Neural progenitor cell (in vitro differentiated cells): Measurements from ENCODE around the gene ZNF444.

Experiments
- EZH2phosphoT487 ChIP-seq: fragments of 200-600 bp; sonication (generic); IDR thresholded peaks from 2 replicates; pipeline ENCODE4 v1.6.1; 2017; ENCODE audit warnings: antibody characterized with exemption
- TF ChIP-seq, protein P1 (sequence below): fragments of 200-600 bp; sonication (generic); IDR thresholded peaks from 2 replicates; pipeline ENCODE4 v1.5.1; 2017; ENCODE audit warnings: antibody characterized with exemption, mild to moderate bottlenecking

DNA sequence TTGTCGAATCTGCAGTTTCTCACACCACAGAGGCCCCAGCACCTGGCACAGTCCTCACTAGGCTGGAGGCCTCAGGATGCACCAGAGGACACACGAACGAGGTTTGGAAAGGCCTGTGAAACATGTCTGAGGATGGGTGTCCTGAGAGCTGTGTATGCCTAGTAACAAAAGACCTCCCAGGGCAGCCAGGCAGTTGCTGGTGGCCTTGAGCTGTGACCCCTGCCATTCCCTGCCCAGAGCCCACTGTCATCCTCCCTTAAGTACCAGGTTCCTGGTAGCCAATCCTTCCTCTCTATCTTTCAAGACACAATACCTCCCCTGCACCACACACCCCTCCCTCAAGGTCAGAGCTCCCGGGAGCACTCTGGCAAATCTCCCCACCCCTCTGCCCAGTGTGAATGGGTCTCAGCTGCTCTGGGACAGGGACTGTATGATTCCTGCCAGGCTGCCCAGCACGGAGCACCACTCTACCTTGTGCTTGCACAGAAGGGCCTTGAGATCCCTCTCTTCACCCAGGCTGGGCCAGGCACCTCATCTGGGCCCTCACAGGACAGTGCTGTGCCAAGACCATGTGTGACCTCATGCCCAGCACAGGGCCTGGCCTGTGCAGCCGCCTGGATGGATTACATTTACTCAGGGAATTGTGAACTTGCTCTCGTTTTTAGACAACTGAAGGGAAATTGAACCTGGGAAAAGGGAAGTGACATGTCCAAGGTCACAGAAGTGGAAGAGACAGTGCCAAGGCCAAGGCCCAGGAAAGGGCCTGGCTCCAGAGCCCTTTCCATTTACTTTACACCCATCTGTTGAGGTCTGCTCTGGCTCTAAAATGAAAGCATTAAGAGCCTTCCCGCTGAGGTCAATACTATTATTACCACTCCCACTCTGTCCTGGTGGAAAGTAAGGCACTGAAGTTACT is 22.2 kb upstream of the ZNF444 start:
- TF ChIP-seq, protein P1, sequence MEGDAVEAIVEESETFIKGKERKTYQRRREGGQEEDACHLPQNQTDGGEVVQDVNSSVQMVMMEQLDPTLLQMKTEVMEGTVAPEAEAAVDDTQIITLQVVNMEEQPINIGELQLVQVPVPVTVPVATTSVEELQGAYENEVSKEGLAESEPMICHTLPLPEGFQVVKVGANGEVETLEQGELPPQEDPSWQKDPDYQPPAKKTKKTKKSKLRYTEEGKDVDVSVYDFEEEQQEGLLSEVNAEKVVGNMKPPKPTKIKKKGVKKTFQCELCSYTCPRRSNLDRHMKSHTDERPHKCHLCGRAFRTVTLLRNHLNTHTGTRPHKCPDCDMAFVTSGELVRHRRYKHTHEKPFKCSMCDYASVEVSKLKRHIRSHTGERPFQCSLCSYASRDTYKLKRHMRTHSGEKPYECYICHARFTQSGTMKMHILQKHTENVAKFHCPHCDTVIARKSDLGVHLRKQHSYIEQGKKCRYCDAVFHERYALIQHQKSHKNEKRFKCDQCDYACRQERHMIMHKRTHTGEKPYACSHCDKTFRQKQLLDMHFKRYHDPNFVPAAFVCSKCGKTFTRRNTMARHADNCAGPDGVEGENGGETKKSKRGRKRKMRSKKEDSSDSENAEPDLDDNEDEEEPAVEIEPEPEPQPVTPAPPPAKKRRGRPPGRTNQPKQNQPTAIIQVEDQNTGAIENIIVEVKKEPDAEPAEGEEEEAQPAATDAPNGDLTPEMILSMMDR, result no peak
- no peak for TF ChIP-seq EZH2phosphoT487
